Neutrophil (primary cell): ENCODE measurements around the gene UBE2L5.

Experiments
- H3K27ac ChIP-seq: fragments of 200-600 bp; sonication (generic); 2 replicates; pipeline ENCODE4 v1.5.1; 2016; ENCODE audit warnings: mild to moderate bottlenecking, moderate library complexity
- H3K27me3 ChIP-seq: fragments of 200-600 bp; sonication (generic); 2 replicates; pipeline ENCODE4 v1.6.0; 2016; ENCODE audit warnings: mild to moderate bottlenecking
- H3K36me3 ChIP-seq: fragments of 200-600 bp; sonication (generic); 2 replicates; pipeline ENCODE4 v1.5.1; 2017
- H3K4me1 ChIP-seq, 2 experiments: fragments of 200-600 bp in 1 of 2; sonication (generic) in 1 of 2; 1 replicate in 1 of 2; 2 replicates in 1 of 2; pipeline versions ENCODE4 v1.5.1 to v1.6.1; 2013 to 2016; ENCODE audit warnings: low read depth in 1 of 2, low read length in 1 of 2, mild to moderate bottlenecking in 1 of 2, moderate library complexity in 1 of 2; ENCODE audit not compliant: control insufficient read depth in 1 of 2, insufficient read depth in 1 of 2
- H3K4me3 ChIP-seq, 2 experiments: fragments of 200-600 bp in 1 of 2; sonication (generic) in 1 of 2; 1 replicate in 1 of 2; 2 replicates in 1 of 2; pipeline ENCODE4 v1.5.1; 2013 to 2016; ENCODE audit warnings: low read depth in 1 of 2, low read length in 1 of 2, mild to moderate bottlenecking in 1 of 2, moderate library complexity in 1 of 2
- H3K9me3 ChIP-seq: fragments of 200-600 bp; sonication (generic); 2 replicates; pipeline ENCODE4 v1.5.1; 2016
- TF ChIP-seq, protein P1 (sequence below): fragments of 200-600 bp; sonication (generic); IDR thresholded peaks from 2 replicates; pipeline ENCODE4 v1.5.1; 2016; ENCODE audit warnings: antibody characterized with exemption

UBE2L5 gene

GRCh38 chr13:30422054-30422839, at the start of gene UBE2L5:
Gene UBE2L5, plus strand, starts transcription at chr13:30422493. Its CDS starts 5,498 bp downstream, at chr13:30427991.
- H3K27ac ChIP-seq = peak within 1 kb of the TSS; percentile 88
- TF ChIP-seq, protein P1, sequence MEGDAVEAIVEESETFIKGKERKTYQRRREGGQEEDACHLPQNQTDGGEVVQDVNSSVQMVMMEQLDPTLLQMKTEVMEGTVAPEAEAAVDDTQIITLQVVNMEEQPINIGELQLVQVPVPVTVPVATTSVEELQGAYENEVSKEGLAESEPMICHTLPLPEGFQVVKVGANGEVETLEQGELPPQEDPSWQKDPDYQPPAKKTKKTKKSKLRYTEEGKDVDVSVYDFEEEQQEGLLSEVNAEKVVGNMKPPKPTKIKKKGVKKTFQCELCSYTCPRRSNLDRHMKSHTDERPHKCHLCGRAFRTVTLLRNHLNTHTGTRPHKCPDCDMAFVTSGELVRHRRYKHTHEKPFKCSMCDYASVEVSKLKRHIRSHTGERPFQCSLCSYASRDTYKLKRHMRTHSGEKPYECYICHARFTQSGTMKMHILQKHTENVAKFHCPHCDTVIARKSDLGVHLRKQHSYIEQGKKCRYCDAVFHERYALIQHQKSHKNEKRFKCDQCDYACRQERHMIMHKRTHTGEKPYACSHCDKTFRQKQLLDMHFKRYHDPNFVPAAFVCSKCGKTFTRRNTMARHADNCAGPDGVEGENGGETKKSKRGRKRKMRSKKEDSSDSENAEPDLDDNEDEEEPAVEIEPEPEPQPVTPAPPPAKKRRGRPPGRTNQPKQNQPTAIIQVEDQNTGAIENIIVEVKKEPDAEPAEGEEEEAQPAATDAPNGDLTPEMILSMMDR = no peak
- peak within 1 kb of the TSS; percentile 74 to 83 for H3K4me3 ChIP-seq
- no peaks in the 10 kb centered on the region for H3K9me3 ChIP-seq
- H3K4me1 ChIP-seq = peaks cover 17% of the 10 kb centered on the region in 2 experiments
- H3K27me3 ChIP-seq = no peaks in the 10 kb centered on the region
- H3K36me3 ChIP-seq = no peaks in the 10 kb centered on the region

DNA sequence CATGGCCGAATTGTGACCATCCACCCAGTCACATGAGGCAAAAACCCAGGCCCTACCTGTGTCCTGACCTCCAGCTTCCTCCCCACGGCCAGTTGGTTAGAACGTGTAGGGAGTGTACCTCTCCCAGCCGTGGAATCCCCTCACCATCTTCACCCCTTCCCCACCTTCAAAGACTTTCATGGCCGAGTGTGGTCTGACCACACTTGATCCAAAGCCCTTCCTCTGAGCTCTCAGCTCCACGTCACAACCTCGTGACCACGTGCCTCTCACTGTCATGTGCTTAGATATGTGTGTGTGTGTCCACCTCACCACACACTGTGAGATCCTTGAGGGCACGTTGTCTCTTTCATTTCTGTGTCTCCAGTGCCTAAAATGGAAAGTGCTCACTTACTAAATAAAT, 48.6 kb upstream of the UBE2L5 start:
- TF ChIP-seq, protein P1 = no peak
- H3K9me3 ChIP-seq = no peaks in the 10 kb centered on the region
- no peak overlapping the region for H3K27ac ChIP-seq
- no peaks in the 10 kb centered on the region for H3K27me3 ChIP-seq
- H3K4me1 ChIP-seq = peaks cover 39 to 63% of the 10 kb centered on the region in 2 experiments
- no peaks in the 10 kb centered on the region for H3K36me3 ChIP-seq
- no peak overlapping the region for H3K4me3 ChIP-seq

GRCh38 chr13:30375265-30375835, 46.9 kb upstream of the UBE2L5 start:
- Histone ChIP-seq H3K27me3 (no peaks in the 10 kb centered on the region), H3K9me3 (no peaks in the 10 kb centered on the region), H3K4me3 (no peak overlapping the region), H3K4me1 (peaks cover 39 to 58% of the 10 kb centered on the region in 2 experiments), H3K27ac (no peak overlapping the region), H3K36me3 (no peaks in the 10 kb centered on the region)
- TF ChIP-seq, protein P1 = no peak

DNA sequence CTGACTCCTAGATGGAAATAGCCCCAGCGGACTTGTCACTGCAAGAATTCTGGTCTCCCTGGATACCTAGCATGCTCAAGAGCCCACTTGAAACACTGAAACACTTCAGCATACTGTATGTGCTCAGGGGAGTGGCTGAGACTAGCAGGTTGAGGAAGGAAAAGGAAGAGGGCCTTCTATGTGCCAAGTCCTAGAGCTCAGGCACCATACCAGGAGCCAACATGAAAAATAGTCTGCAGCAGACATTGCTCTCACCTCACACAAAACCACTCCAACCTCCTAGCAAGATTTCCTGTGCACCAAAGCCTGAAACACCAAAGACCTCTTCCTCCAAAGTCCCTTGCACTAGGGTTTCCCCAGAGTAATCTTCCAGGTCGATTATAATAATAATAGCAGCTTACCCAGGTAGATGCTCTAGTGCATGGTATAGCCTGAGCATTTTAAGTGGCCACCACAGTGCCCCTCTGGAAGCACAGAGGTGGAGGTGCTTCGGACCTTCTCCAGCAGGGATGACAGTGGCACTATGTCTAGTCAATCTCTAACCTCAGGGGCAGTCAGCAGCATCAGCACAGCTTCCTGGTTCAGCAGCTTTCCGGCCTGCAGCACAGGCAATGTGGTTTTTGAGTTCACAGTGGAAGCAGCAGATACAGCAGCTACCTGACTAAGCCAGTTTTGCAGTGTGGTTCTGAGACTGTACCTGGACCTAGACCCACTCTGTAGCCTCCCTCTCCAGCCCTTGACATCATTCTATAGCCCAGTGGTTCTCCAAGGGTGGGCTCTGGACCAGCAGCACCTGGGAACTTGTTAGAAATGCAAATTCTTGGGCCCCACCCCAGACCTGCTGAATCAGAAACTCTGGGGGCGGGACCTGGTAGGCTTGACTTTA, 45.6 kb upstream of the UBE2L5 start:
- Histone ChIP-seq H3K4me1 (peaks cover 33 to 47% of the 10 kb centered on the region in 2 experiments), H3K36me3 (no peaks in the 10 kb centered on the region)

DNA sequence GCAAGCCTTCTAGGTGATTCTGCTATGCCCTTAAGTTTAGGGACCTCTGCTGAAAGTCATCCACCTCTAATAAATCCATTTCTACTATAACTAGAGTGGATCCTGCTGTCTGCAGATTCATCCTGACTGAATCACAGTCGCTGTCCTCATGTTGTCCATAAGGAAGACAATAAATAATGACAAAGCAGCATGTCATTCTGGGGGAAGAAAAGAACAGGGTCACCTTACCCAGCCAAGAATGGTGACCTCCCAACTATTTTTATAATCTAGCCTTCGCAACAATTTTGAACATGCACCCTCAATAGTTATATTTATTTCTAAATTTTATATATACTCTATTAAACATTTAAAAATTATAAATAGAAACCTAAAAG, 45.0 kb upstream of the UBE2L5 start:
- Histone ChIP-seq H3K36me3 (no peaks in the 10 kb centered on the region), H3K9me3 (no peaks in the 10 kb centered on the region), H3K27ac (peak overlapping the region; percentile 51), H3K4me3 (no peak overlapping the region), H3K4me1 (peaks cover 26 to 40% of the 10 kb centered on the region in 2 experiments), H3K27me3 (no peaks in the 10 kb centered on the region)
- TF ChIP-seq, protein P1 = no peak

More for the DNA sequence above, 45.6 kb upstream of the UBE2L5 start:
- peak overlapping the region; percentile 51 for H3K27ac ChIP-seq
- H3K9me3 ChIP-seq = no peaks in the 10 kb centered on the region
- H3K27me3 ChIP-seq = no peaks in the 10 kb centered on the region
- TF ChIP-seq, protein P1 = no peak
- no peak overlapping the region for H3K4me3 ChIP-seq
